Breast epithelium (tissue), 4 donors: ENCODE results near the gene ASB5. TPM values are rescaled to one million over a fixed set of nuclear protein-coding genes. Genes with fewer than 3 reads are reported as not detected.

Experiments used
- DNase-seq, 2 donors: peaks; one replicate each; pipeline ENCODE4 v3.0.0-alpha.2; 2019; ENCODE audit warnings: low spot score in 2 of 2
- H3K27ac ChIP-seq, 2 donors: fragments of 200-600 bp; sonication (generic) in 1 of 2; one replicate each; pipeline ENCODE4 v1.5.1; 2016 to 2019; ENCODE audit warnings: mild to moderate bottlenecking in 1 of 2
- H3K27me3 ChIP-seq, 2 donors: fragments of 200-600 bp; sonication (generic) in 1 of 2; one replicate each; pipeline versions ENCODE4 v1.5.1 to v1.6.0; 2017 to 2019; ENCODE audit warnings: control low read depth in 1 of 2, mild to moderate bottlenecking in 1 of 2
- H3K36me3 ChIP-seq: fragments of 200-600 bp; one replicate; pipeline ENCODE4 v1.5.1; 2019
- H3K4me1 ChIP-seq, 2 donors: fragments of 200-600 bp; sonication (generic); one replicate each; pipeline ENCODE4 v1.5.1; 2016 to 2019; ENCODE audit warnings: control low read depth in 1 of 2
- H3K4me3 ChIP-seq, 3 donors: fragments of 200-600 bp; sonication (generic); 1 replicate in 2 of 3; 2 replicates in 1 of 3; pipeline ENCODE4 v1.5.1; 2016 to 2019; ENCODE audit warnings: mild to moderate bottlenecking in 3 of 3, moderate library complexity in 2 of 3
- H3K9me3 ChIP-seq, 2 donors: fragments of 200-600 bp; sonication (generic) in 1 of 2; one replicate each; pipeline ENCODE4 v1.5.1; 2016 to 2019; ENCODE audit warnings: control low read depth in 1 of 2
- CTCF ChIP-seq, 3 donors: fragments of 450-650 bp; IDR thresholded peaks; one replicate each; pipeline ENCODE4 v1.5.1; 2016 to 2017; ENCODE audit warnings: antibody characterized with exemption in 3 of 3, mild to moderate bottlenecking in 3 of 3, moderate library complexity in 3 of 3
- POLR2AphosphoS5 ChIP-seq, 3 donors: sonication (generic); formaldehyde crosslinking; IDR thresholded peaks; one replicate each; pipeline ENCODE4 v1.6.1; 2017; ENCODE audit warnings: antibody characterized with exemption in 3 of 3
- intact Hi-C: fragments of 100-400 bp; cut with DNase I; formaldehyde crosslinking; loops from one replicate; pipeline ENCODE4 v1.15.1; 2023; ENCODE audit warnings: low total_unique reads
- total RNA-seq, 3 donors: library from RNA; depleted of rRNA; stranded (reverse); fragments of >200 nt; gene quantifications; one replicate each; pipeline ENCODE4 v1.1.0, GENCODE V29; 2016

The ASB5 gene
- total RNA-seq, 3 donors from 2014 or later = not detected

GRCh38 chr4:176185051-176185450 is 84.0 kb downstream of the ASB5 start:
- no peak for DNase-seq
- H3K4me1 ChIP-seq = no peaks in the 10 kb centered on the region
- intact Hi-C loops = no loop called here
- H3K27me3 ChIP-seq = no peaks in the 10 kb centered on the region
- no peaks in the 10 kb centered on the region for H3K36me3 ChIP-seq
- no peak overlapping the region for H3K27ac ChIP-seq
- no peak for TF ChIP-seq POLR2AphosphoS5 (IDR thresholded peaks at IDR 0.05)
- no peak for TF ChIP-seq CTCF (IDR thresholded peaks at IDR 0.05)
- no peak overlapping the region for H3K4me3 ChIP-seq
- no peaks in the 10 kb centered on the region for H3K9me3 ChIP-seq

Other genes with a start within 250 kb of the ASB5 start
- 1 to 10 TPM; 2.2 to 4.5 (median 2.6) TPM for gene WDR17, start 203.4 kb downstream of the ASB5 start, total RNA-seq
- gene SPATA4, start 73.6 kb downstream of the ASB5 start, total RNA-seq = 1 to 10 TPM in 1 of 3 donors, under 1 TPM in 1, not detected in 1; 0.66 to 1.3 TPM
- gene SPCS3, start 50.7 kb upstream of the ASB5 start, total RNA-seq = 10 to 100 TPM; 53.1 to 80.2 (median 75.1) TPM